SU-DHL-6 (cell line): ENCODE data around the gene BMPR1A.

ENCODE experiments used
- H2AFZ ChIP-seq: fragments of 200-600 bp; sonication (generic); 2 replicates; pipeline ENCODE4 v1.6.1; 2014; ENCODE audit warnings: low read depth, mild to moderate bottlenecking, moderate library complexity, mixed read lengths, antibody characterized with exemption, low read length; ENCODE audit not compliant: severe bottlenecking
- H3F3A ChIP-seq: fragments of 200-600 bp; shearing (Covaris generic); 2 replicates; pipeline ENCODE4 v1.6.0; 2016; ENCODE audit warnings: antibody characterized with exemption, mild to moderate bottlenecking; ENCODE audit not compliant: insufficient read depth
- H3K27ac ChIP-seq: fragments of 200-600 bp; sonication (generic); 2 replicates; pipeline ENCODE4 v1.5.1; 2016; ENCODE audit warnings: low read depth, mild to moderate bottlenecking, low read length, moderate library complexity, mixed read lengths
- H3K27me3 ChIP-seq: fragments of 200-600 bp; sonication (generic), shearing (Covaris generic); 2 replicates; pipeline ENCODE4 v1.6.0; 2014; ENCODE audit warnings: mild to moderate bottlenecking, low read length
- H3K36me3 ChIP-seq: fragments of 200-600 bp; sonication (generic); 2 replicates; pipeline ENCODE4 v1.6.1; 2014; ENCODE audit warnings: mild to moderate bottlenecking, low read length, mixed read lengths
- H3K4me2 ChIP-seq: fragments of 300-600, 200-600 bp; shearing (Covaris generic), sonication (generic); 2 replicates; pipeline ENCODE4 v1.6.0; 2014; ENCODE audit warnings: low read length, low read depth, mild to moderate bottlenecking; ENCODE audit not compliant: poor library complexity, severe bottlenecking
- H3K4me3 ChIP-seq: fragments of 200-600 bp; sonication (generic); 2 replicates; pipeline ENCODE4 v1.5.1; 2014; ENCODE audit warnings: antibody characterized with exemption, low read length, mild to moderate bottlenecking, mixed read lengths; ENCODE audit not compliant: insufficient read depth, poor library complexity, severe bottlenecking
- H3K79me2 ChIP-seq: fragments of 200-600 bp; sonication (generic); 2 replicates; pipeline ENCODE4 v1.6.1; 2014; ENCODE audit warnings: mild to moderate bottlenecking, low read length, moderate library complexity; ENCODE audit not compliant: insufficient read depth
- H3K9ac ChIP-seq: fragments of 200-600 bp; sonication (generic); 2 replicates; pipeline ENCODE4 v1.7.0; 2014; ENCODE audit warnings: mild to moderate bottlenecking, low read length
- H3K9me2 ChIP-seq: fragments of 200-600 bp; sonication (generic); replicated peaks from 2 replicates; pipeline ENCODE4 v1.6.1; 2014; ENCODE audit warnings: low read length; ENCODE audit not compliant: insufficient read depth
- H3K9me3 ChIP-seq: fragments of 200-600 bp; sonication (generic); 2 replicates; pipeline ENCODE4 v1.6.1; 2014; ENCODE audit warnings: low read length, mixed read lengths; ENCODE audit not compliant: insufficient read depth
- H4K20me1 ChIP-seq: fragments of 200-600 bp; sonication (generic); 2 replicates; pipeline ENCODE4 v1.6.1; 2014; ENCODE audit warnings: low read depth, mild to moderate bottlenecking, antibody characterized with exemption, low read length, moderate library complexity, mixed read lengths
- EZH2phosphoT487 ChIP-seq: fragments of 200-600 bp; sonication (generic), shearing (Covaris generic); conservative IDR thresholded peaks from 2 replicates; pipeline ENCODE4 v1.6.1; 2018; ENCODE audit warnings: mild to moderate bottlenecking, antibody characterized with exemption, low read length, moderate library complexity, mixed read lengths
- TF ChIP-seq, protein P1 (sequence below): fragments of 200-600 bp; sonication (generic); IDR thresholded peaks from one replicate; pipeline ENCODE4 v1.5.1; 2017; ENCODE audit warnings: antibody characterized with exemption, mild to moderate bottlenecking, low read length, moderate library complexity; ENCODE audit not compliant: insufficient read depth, poor library complexity, severe bottlenecking

Gene BMPR1A

DNA sequence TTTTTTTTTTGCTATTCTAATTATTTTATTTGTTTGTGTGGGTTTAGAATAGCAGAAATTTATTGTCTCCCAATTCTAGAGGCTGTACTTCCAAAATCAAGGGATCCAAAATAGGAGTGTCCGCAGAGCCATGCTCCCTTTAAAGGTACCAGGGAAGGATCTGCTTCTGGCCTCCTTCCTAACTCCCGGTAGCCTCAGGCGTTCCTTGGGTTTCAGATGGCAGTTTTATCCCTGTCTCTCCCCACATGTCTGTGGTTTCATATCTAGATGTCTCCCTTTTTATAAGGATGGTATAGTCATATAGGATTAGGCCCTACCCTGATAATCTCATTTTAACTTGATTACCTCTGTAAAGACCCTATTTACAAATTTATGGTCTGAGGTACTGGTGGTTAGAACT, 48.4 kb downstream of the BMPR1A start:
- H3K27me3 ChIP-seq, result no peaks in the 10 kb centered on the region
- no peak overlapping the region for H2AFZ ChIP-seq
- H3K9ac ChIP-seq, result no peak overlapping the region
- H3K79me2 ChIP-seq, result peaks cover 34% of the 10 kb centered on the region
- H3K9me2 ChIP-seq, result no peaks in the 10 kb centered on the region
- no peak overlapping the region for H3K27ac ChIP-seq
- no peaks in the 10 kb centered on the region for H3K9me3 ChIP-seq
- no peaks in the 10 kb centered on the region for H3F3A ChIP-seq
- no peak overlapping the region for H3K4me3 ChIP-seq
- H3K4me2 ChIP-seq, result no peak overlapping the region
- no peaks in the 10 kb centered on the region; the same call in 1 of the 2 replicates for H4K20me1 ChIP-seq
- TF ChIP-seq, protein P1, sequence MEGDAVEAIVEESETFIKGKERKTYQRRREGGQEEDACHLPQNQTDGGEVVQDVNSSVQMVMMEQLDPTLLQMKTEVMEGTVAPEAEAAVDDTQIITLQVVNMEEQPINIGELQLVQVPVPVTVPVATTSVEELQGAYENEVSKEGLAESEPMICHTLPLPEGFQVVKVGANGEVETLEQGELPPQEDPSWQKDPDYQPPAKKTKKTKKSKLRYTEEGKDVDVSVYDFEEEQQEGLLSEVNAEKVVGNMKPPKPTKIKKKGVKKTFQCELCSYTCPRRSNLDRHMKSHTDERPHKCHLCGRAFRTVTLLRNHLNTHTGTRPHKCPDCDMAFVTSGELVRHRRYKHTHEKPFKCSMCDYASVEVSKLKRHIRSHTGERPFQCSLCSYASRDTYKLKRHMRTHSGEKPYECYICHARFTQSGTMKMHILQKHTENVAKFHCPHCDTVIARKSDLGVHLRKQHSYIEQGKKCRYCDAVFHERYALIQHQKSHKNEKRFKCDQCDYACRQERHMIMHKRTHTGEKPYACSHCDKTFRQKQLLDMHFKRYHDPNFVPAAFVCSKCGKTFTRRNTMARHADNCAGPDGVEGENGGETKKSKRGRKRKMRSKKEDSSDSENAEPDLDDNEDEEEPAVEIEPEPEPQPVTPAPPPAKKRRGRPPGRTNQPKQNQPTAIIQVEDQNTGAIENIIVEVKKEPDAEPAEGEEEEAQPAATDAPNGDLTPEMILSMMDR, result no peak
- TF ChIP-seq EZH2phosphoT487, result no peak
- H3K36me3 ChIP-seq, result no peaks in the 10 kb centered on the region

DNA sequence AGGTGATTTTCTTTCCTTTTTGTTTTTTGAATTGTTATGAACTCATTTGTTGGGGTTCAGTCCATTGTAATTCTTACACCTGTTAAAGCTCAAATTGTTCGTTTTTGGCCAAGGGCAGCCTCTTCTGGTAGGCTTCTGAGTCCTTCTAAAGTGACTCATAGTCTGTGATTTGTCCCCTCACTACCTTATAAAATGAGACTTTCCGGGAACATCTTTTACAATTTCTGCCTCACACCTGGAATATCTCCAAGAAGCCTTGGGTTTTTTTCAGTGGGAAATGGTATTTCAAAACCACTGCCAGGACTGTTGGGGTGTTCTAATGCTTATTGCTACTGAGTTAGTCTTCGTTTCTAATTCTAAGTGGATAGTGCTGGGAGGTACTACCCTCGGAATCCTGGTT, 56.7 kb downstream of the BMPR1A start:
- H2AFZ ChIP-seq, result no peak overlapping the region
- H3K27me3 ChIP-seq, result no peaks in the 10 kb centered on the region
- no peak overlapping the region for H3K27ac ChIP-seq
- no peaks in the 10 kb centered on the region for H3K36me3 ChIP-seq
- no peak overlapping the region for H3K4me3 ChIP-seq
- peaks cover 66% of the 10 kb centered on the region for H3K79me2 ChIP-seq
- no peaks in the 10 kb centered on the region for H3K9me2 ChIP-seq
- no peaks in the 10 kb centered on the region for H3F3A ChIP-seq
- no peaks in the 10 kb centered on the region for H3K9me3 ChIP-seq
- TF ChIP-seq EZH2phosphoT487, result no peak
- TF ChIP-seq, protein P1, result no peak
- no peak overlapping the region for H3K4me2 ChIP-seq
- no peaks in the 10 kb centered on the region for H4K20me1 ChIP-seq
- H3K9ac ChIP-seq, result no peak overlapping the region

DNA sequence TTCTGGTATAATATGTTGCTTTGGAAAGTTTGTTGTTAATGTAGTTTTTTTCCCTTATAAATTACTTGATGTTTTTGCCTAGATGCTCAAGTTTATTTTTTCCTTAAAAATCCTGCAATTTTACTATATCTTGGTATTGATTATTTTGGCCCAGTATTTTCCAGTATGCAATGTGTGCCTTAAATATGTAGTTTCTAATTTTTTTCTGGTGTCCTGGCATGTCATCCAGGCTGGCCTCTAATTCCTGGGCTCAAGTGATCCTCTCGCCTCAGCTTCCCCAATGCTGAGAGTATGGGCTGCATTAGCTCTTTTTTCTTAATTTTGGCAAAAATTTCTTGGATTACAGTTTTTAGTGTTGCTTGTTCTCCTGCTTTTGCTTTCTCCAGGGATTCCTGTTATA, 57.6 kb downstream of the BMPR1A start:
- no peaks in the 10 kb centered on the region for H3K9me3 ChIP-seq
- no peaks in the 10 kb centered on the region for H3K36me3 ChIP-seq
- TF ChIP-seq EZH2phosphoT487, result no peak
- TF ChIP-seq, protein P1, result no peak
- no peaks in the 10 kb centered on the region for H3K27me3 ChIP-seq
- no peak overlapping the region for H2AFZ ChIP-seq
- H3K4me3 ChIP-seq, result no peak overlapping the region
- no peaks in the 10 kb centered on the region for H4K20me1 ChIP-seq
- H3K27ac ChIP-seq, result no peak overlapping the region
- no peak overlapping the region for H3K4me2 ChIP-seq
- no peak overlapping the region for H3K9ac ChIP-seq
- H3K79me2 ChIP-seq, result peaks cover 66% of the 10 kb centered on the region
- H3K9me2 ChIP-seq, result no peaks in the 10 kb centered on the region
- no peaks in the 10 kb centered on the region for H3F3A ChIP-seq
